OCI-LY1 (cell line): ENCODE measurements around the gene CSNK1D.
"Not testable (repeated sequence)": the region's sequence is repeated elsewhere in the genome, so short reads cannot be mapped to it uniquely, and the experiment has no call there.

Experiments
- H2AFZ ChIP-seq: fragments of 200-600 bp; sonication (generic), shearing (Covaris generic); 2 replicates; pipeline ENCODE4 v1.6.0; 2014; ENCODE audit warnings: antibody characterized with exemption, mild to moderate bottlenecking, low read length
- H3F3A ChIP-seq: fragments of 200-600 bp; sonication (generic), shearing (Covaris generic); 2 replicates; pipeline ENCODE4 v1.6.0; 2014; ENCODE audit warnings: mild to moderate bottlenecking, antibody characterized with exemption, low read length, moderate library complexity; ENCODE audit not compliant: insufficient read depth
- H3K27ac ChIP-seq: fragments of 200-600 bp; sonication (generic); 2 replicates; pipeline ENCODE4 v1.5.1; 2014; ENCODE audit warnings: low read length, mixed run types, mild to moderate bottlenecking, low read depth; ENCODE audit not compliant: poor library complexity, severe bottlenecking
- H3K27me3 ChIP-seq: fragments of 200-600 bp; sonication (generic); 2 replicates; pipeline ENCODE4 v1.6.0; 2014; ENCODE audit warnings: antibody characterized with exemption, mild to moderate bottlenecking, low read length, moderate library complexity; ENCODE audit not compliant: insufficient read depth
- H3K36me3 ChIP-seq: fragments of 200-600 bp; sonication (generic); 2 replicates; pipeline ENCODE4 v1.6.1; 2014; ENCODE audit warnings: mild to moderate bottlenecking, antibody characterized with exemption, low read length, moderate library complexity, mixed read lengths; ENCODE audit not compliant: insufficient read depth
- H3K4me1 ChIP-seq: fragments of 200-600 bp; sonication (generic); 2 replicates; pipeline ENCODE4 v1.5.1; 2014; ENCODE audit warnings: mild to moderate bottlenecking, low read length, moderate library complexity; ENCODE audit not compliant: insufficient read depth, severe bottlenecking
- H3K4me2 ChIP-seq: fragments of 200-600 bp; sonication (generic), shearing (Covaris generic); 2 replicates; pipeline ENCODE4 v1.6.1; 2014; ENCODE audit warnings: low read length
- H3K4me3 ChIP-seq: fragments of 200-600 bp; sonication (generic); 2 replicates; pipeline ENCODE4 v1.5.1; 2014; ENCODE audit warnings: low read length, low read depth, mild to moderate bottlenecking, mixed read lengths; ENCODE audit not compliant: poor library complexity, severe bottlenecking
- H3K79me2 ChIP-seq: fragments of 200-600 bp; shearing (Covaris generic); 2 replicates; pipeline ENCODE4 v1.6.1; 2016; ENCODE audit warnings: mixed run types, low read length, mixed read lengths; ENCODE audit not compliant: insufficient read depth
- H3K9ac ChIP-seq: fragments of 200-600 bp; sonication (generic), shearing (Covaris generic); 2 replicates; pipeline ENCODE4 v1.6.1; 2014; ENCODE audit warnings: mild to moderate bottlenecking, low read length, mixed read lengths
- H3K9me2 ChIP-seq: fragments of 200-600 bp; sonication (generic), shearing (Covaris generic); 2 replicates; pipeline ENCODE4 v1.6.1; 2014; ENCODE audit warnings: low read depth, mild to moderate bottlenecking, low read length, mixed read lengths
- H3K9me3 ChIP-seq: fragments of 200-600 bp; shearing (Covaris generic); 2 replicates; pipeline ENCODE4 v1.6.1; 2014; ENCODE audit warnings: low read length, mixed read lengths
- H4K20me1 ChIP-seq: fragments of 200-600 bp; sonication (generic), shearing (Covaris generic); 2 replicates; pipeline ENCODE4 v1.6.0; 2016; ENCODE audit warnings: mild to moderate bottlenecking, low read length; ENCODE audit not compliant: insufficient read depth
- CTCF ChIP-seq: fragments of 200-600 bp; sonication (generic), shearing (Covaris generic); IDR thresholded peaks from 2 replicates; pipeline ENCODE4 v1.5.1; 2017; ENCODE audit warnings: mild to moderate bottlenecking, antibody characterized with exemption, low read length, moderate library complexity, mixed read lengths
- EZH2 ChIP-seq: fragments of 200-600 bp; sonication (generic), shearing (Covaris generic); IDR thresholded peaks from 2 replicates; pipeline ENCODE4 v1.8.0; 2017; ENCODE audit warnings: borderline replicate concordance, mixed run types, mild to moderate bottlenecking, antibody characterized with exemption, low read length, moderate library complexity, mixed read lengths

Gene CSNK1D

GRCh38 chr17:82212331-82213250, 60.9 kb downstream of the CSNK1D start, which contains the start of gene CCDC57:
TSS of gene CCDC57 (minus strand) at chr17:82212842. CDS start at chr17:82201944, 10,898 bp downstream.
- Histone ChIP-seq H3K4me2 (peak within 1 kb of the TSS; percentile 94), H3K27me3 (peaks cover 4% of the 10 kb centered on the region), H3K9me2 (no peaks in the 10 kb centered on the region), H3K36me3 (no peaks in the 10 kb centered on the region), H3K79me2 (no peaks in the 10 kb centered on the region), H3K9ac (peak within 1 kb of the TSS; percentile 67), H3K27ac (no peak within 1 kb of the TSS), H4K20me1 (no peaks in the 10 kb centered on the region), H3K9me3 (no peaks in the 10 kb centered on the region), H3K4me1 (peaks cover 21% of the 10 kb centered on the region), H3K4me3 (peak within 1 kb of the TSS; percentile 78), H3F3A (0 out of 2 replicates have a peak, but pooled peaks cover 3% of the 10 kb centered on the region), H2AFZ (no peak within 1 kb of the TSS)
- TF ChIP-seq CTCF (no peak), EZH2 (no peak)

- H3K4me1 ChIP-seq = peaks cover 28% of the 10 kb centered on the region
- not testable (repeated sequence) for H3K9me3 ChIP-seq, H3F3A ChIP-seq, H3K36me3 ChIP-seq, H3K27ac ChIP-seq, H3K79me2 ChIP-seq, H2AFZ ChIP-seq, H3K27me3 ChIP-seq, H3K4me3 ChIP-seq, H4K20me1 ChIP-seq, H3K9ac ChIP-seq, H3K9me2 ChIP-seq, H3K4me2 ChIP-seq
Measured at GRCh38 chr17:82210655-82211054, 62.8 kb downstream of the CSNK1D start.

GRCh38 chr17:82205720-82206508, 67.6 kb downstream of the CSNK1D start:
- no peaks in the 10 kb centered on the region for H3K9me2 ChIP-seq
- H3F3A ChIP-seq = no peaks in the 10 kb centered on the region

More at GRCh38 chr17:82205720-82206508, 67.6 kb downstream of the CSNK1D start:
- no peaks in the 10 kb centered on the region for H4K20me1 ChIP-seq
- peak overlapping the region; percentile 2; the same call in 1 of the 2 replicates for H2AFZ ChIP-seq
- peak overlapping the region; percentile 37; the same call in 1 of the 2 replicates for H3K9ac ChIP-seq
- peaks cover 9% of the 10 kb centered on the region for H3K4me1 ChIP-seq
- no peak overlapping the region for H3K4me3 ChIP-seq
- H3K36me3 ChIP-seq = no peaks in the 10 kb centered on the region
- TF ChIP-seq CTCF = peak; percentile 90
- TF ChIP-seq EZH2 = no peak
- no peak overlapping the region for H3K27ac ChIP-seq
- no peaks in the 10 kb centered on the region for H3K79me2 ChIP-seq
- no peaks in the 10 kb centered on the region for H3K9me3 ChIP-seq
- peak overlapping the region; percentile 49 for H3K4me2 ChIP-seq
- peaks cover 3% of the 10 kb centered on the region for H3K27me3 ChIP-seq
